A549 (cell line): Measurements from ENCODE around the gene ATP8A2.

Experiments
- MAZ ChIP-seq: fragments of 150-350 bp; IDR thresholded peaks from 2 replicates; pipeline ENCODE4 v1.6.1; 2014; ENCODE audit warnings: antibody characterized with exemption, low read depth, low read length, borderline replicate concordance
- ZNF302 ChIP-seq: fragments of 250-450 bp; sonication (Bioruptor Pico); IDR thresholded peaks from 2 replicates; pipeline ENCODE4 v1.9.0; 2021; ENCODE audit warnings: inconsistent platforms, mild to moderate bottlenecking, moderate library complexity
- TF ChIP-seq, protein P1 (sequence below): fragments of >200 bp; sonication (Bioruptor Twin); formaldehyde crosslinking; IDR thresholded peaks from 3 replicates; pipeline ENCODE4 v1.5.1; 2016
- TF ChIP-seq, protein P2 (sequence below): fragments of 450-650 bp; IDR thresholded peaks from 2 replicates; pipeline ENCODE4 v1.6.1; 2014; ENCODE audit warnings: antibody characterized with exemption
- TF ChIP-seq, protein P3 (sequence below): IDR thresholded peaks from 2 replicates; pipeline ENCODE4 v1.6.1; 2012

DNA sequence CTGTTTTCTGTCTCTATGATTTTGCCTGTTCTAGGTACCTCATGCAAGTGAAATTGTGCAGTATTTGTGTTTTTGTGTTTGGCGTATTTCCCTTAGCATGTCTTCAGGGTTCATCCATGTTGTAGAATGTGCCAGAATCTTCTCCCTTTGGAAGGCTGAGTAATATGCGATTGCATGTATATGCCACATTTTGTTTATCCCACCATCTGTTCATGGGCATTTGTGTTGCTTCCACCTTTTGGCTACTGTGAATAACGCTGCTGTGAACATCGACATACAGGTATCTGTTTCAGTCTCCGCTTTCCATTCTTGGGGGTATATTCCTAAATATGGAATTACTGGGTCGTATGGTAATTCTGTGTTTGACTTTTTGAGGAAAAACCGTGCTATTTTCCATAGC, 190.0 kb downstream of the ATP8A2 start:
- TF ChIP-seq, protein P1, sequence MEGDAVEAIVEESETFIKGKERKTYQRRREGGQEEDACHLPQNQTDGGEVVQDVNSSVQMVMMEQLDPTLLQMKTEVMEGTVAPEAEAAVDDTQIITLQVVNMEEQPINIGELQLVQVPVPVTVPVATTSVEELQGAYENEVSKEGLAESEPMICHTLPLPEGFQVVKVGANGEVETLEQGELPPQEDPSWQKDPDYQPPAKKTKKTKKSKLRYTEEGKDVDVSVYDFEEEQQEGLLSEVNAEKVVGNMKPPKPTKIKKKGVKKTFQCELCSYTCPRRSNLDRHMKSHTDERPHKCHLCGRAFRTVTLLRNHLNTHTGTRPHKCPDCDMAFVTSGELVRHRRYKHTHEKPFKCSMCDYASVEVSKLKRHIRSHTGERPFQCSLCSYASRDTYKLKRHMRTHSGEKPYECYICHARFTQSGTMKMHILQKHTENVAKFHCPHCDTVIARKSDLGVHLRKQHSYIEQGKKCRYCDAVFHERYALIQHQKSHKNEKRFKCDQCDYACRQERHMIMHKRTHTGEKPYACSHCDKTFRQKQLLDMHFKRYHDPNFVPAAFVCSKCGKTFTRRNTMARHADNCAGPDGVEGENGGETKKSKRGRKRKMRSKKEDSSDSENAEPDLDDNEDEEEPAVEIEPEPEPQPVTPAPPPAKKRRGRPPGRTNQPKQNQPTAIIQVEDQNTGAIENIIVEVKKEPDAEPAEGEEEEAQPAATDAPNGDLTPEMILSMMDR: no peak
- TF ChIP-seq MAZ (no peak), ZNF302 (CRISPR knock-in tag) (no peak)
- TF ChIP-seq, protein P2, sequence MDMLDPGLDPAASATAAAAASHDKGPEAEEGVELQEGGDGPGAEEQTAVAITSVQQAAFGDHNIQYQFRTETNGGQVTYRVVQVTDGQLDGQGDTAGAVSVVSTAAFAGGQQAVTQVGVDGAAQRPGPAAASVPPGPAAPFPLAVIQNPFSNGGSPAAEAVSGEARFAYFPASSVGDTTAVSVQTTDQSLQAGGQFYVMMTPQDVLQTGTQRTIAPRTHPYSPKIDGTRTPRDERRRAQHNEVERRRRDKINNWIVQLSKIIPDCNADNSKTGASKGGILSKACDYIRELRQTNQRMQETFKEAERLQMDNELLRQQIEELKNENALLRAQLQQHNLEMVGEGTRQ: no peak
- TF ChIP-seq, protein P3, sequence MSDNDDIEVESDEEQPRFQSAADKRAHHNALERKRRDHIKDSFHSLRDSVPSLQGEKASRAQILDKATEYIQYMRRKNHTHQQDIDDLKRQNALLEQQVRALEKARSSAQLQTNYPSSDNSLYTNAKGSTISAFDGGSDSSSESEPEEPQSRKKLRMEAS: no peak
